SKM-1 treated with dmso at 0.1 percent for 144 hours (cell line): ENCODE data around the gene SMARCAD1.

Experiments used
- DNase-seq: peaks from one replicate; lab custom pipeline; 2025; ENCODE audit not compliant: unreplicated experiment; lab: John Stamatoyannopoulos, UW

The SMARCAD1 gene

DNA sequence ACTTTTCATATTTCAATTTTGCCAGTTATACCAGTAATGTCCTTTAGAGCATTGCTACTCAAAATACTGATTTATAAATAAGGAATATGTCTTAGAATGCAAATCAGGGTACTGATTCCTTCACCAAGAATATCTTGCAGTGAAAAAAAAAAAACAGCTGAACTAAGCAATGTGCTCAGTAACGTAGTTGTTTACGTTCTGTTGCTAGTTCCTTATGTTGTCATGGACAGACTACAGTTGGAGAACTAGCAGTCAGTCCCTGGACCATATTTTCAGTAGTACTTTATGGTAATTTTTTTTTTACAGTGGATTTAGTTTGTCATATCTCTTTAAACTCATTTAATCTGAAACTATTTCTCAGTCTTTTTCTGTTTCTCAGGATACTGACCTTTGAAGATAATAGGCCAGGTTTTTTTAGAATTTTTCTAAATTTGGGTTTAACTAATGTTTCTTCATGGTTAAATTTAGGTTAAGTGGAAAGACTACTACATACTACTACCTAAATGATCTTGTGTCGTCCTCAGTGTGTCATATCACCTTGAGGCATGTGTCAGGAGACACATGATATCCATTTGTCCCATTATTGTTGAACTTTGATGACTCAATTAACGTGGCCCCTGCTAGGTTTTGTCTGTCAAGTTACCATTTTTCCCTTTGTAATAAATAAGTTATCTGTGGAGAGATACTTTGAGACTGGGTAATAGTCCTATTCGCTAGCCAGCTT is 21.0 kb downstream of the SMARCAD1 start:
- no peak for DNase-seq

DNA sequence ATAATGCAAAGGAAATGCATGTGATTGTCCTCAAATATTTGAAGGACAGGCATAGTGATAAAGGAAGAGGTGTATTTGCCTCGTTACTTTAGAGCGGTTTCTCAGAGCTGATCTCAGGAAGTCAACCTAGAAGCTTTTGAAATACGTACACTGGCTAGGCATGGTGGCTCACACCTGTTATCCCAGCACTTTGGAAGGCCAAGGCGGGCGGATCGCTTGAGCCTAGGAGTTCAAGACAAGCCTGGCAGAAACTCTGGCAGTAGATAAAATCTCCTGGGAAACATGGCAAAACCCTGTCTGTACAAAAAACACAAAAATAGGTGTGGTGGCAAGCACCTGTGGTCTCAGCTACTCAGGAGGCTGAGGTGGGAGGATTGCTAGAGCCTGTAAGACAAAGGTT is 24.9 kb downstream of the SMARCAD1 start:
- DNase-seq, result no peak

DNA sequence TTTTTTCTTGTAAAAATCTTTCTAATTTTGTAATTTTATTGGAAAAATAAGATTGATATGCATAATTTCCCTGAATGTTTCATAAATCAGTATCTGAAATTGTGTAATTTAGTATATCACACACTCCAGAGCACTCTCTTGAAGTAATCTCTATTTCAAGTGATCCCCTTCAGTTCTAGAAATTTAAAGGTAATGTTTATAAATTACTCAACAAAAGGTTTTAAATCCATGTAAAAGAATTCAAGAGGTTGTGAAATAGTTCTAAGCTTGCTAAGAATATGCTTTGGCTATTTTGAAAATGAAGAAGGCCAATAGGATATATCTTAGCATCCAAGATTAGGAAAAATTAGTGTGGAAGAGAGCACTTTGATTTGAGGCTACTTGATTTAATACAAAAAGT is 28.2 kb downstream of the SMARCAD1 start:
- DNase-seq, result no peak

DNA sequence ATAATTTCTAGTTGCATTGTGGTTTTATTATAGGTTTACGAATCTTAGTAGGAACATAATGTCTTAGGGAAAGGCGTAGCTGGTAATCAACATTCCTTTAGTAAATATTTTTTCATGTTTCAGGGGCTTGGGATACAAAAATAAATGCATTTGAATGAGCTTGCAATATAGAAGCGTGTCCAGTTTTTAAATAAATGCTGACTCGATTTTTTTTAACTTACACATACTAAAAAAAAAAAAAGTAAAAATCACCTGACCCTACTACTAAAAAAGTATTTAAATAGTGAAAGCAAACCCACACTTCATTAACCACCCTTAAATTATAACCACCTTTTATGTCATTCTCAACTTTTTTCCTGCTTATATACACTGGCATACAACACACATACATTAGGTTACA is 29.6 kb downstream of the SMARCAD1 start:
- DNase-seq, result no peak

DNA sequence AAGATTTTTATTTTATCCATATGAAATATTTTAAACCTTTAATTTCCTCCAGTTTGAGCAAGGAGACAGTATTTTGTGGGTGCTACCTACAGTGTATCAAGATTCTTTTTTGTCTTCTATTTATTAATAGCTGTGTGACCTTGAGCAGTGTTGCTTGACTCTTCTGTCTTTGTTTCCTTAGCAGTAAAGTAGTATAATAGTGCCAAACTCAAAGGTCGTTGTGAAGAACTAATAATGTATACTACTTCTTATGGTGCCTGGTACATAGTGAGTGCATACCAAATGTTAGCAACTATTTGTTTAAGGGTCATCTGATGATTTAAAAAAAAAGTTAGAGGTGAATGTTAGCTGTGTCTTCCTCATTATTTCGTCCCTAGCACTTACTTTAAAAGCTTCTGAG is 30.5 kb downstream of the SMARCAD1 start:
- no peak for DNase-seq

DNA sequence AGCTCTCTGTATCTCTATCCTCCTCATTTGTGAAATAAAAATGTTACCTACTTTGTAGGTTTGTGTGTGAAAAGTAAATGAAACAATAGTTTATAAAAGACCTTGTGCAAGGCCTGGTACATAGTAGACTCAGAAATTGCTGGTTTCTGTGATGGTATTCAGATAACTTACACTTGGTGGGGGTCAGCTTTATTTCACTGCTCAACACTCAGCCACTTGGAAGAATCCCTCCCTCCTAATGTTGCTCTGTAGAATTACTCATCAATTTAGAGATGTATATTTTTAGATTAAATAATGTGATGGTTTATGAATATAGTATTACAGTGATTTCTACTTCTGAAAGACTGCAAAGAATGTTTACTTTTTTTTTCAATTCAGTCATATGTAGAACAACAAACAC is 32.7 kb downstream of the SMARCAD1 start:
- no peak for DNase-seq

DNA sequence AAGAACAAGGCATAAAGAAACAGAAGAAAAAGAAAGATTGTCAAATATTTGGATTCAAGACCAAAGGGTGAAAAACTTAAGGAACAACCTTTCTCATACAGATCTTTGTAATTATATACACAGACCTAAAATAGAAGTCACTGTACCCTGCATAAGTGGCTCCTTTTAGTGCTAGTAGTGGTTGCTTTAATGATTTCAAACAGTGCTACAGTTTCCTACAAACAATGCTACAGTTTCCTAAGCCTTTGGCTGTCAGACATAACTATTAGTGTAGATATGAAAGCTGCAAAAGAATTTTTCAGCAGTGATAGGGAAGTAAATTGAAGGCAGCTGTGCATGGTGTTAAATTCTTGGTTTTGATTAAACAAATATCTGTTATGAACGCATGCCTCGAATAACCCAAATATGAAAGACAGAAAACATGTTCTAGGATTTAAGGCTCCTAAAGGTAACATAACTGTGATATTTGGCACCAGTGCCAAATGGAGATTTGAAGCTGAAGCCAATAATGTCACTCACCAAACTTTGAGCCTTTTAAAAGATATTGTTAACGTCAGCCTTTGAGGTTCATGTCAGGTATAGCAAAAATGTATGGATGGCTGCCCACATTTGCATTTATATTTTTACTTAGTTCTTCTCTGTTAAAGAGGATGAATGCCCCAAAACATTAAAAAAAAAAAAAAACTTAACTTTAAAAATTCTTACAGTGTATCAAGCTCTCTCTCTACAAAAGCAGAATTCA is 36.6 kb downstream of the SMARCAD1 start:
- DNase-seq, result no peak

DNA sequence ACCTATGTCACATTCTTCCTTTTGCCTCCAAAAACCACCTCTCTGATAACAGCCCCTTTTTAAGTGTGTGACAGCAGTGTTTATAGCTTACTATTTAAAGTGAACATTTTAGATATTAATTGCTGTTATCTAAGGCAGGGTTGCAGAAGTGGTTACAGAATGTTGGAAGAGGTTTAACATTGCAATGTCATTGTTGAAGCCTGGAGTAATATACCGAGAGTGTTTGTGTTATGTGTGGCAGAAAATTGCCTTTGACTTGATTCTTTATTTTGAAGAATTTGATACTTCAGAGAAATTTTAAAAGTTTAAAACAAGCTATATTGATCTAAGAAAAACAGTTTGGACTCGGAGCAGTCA is 37.1 kb downstream of the SMARCAD1 start:
- no peak for DNase-seq

DNA sequence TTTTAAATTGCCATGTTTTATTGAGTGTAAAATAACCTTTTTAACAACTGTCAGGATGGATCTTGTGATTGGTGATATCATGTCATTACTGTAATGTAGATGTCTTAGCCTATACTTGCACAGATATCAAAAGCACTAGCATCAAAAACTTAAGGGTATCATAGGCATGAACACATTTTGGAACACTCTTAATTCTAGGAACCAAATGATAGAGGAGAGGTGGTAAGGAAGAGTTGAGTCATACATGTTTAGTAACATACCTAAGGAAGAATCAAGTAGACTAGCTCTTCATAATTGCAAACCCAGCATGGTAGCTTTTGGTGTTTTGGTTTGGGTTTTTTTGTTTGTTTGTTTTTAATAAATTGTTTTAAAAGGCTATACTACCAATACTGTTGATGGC is 43.4 kb downstream of the SMARCAD1 start:
- DNase-seq, result no peak

DNA sequence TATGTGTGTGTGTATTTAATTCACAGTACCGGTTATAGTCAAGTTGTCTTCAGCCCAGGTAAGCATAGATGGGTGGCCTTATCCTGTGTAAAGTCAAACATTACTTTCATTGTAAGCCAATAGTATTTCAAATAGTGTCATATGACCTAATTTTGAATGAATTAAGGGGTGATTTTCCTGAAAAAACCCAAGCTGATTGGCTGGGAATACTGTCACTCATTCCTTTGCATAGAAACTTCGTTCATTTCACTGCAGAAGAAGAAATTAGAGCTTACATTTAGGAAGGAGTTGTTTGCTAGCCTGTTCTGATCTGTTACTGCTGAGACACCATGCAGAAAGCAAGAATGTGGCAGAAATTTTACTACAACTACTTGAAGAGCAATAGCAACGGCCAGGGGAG is 45.4 kb downstream of the SMARCAD1 start:
- DNase-seq, result no peak

DNA sequence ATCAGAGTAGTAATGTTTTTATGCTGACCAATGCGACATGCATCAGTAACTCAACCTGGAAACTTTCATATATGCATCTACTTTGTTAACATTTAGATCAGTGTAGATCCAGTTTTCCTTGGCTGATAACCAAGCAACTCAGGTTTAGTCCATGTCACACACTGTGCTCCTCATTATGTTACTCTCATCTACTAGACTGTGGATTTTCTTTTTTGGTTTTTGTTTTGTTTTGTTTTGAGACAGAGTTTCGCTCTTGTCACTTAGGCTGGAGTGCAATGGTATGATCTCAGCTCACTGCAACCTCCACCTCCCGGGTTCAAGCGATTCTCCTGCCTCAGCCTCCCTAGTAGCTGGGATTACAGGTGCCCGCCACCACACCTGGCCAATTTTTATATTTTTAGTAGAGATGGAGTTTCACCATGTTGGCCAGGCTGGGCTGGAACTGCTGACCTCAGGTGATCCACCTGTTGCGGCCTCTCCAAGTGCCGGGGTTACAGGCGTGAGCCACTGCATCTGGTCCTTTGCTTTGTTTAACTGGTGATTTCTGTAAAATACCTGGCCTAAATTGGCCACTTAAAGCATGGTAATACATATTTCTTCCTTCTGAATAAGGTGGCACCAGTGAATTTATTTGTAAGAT is 48.6 kb downstream of the SMARCAD1 start:
- DNase-seq, result no peak

DNA sequence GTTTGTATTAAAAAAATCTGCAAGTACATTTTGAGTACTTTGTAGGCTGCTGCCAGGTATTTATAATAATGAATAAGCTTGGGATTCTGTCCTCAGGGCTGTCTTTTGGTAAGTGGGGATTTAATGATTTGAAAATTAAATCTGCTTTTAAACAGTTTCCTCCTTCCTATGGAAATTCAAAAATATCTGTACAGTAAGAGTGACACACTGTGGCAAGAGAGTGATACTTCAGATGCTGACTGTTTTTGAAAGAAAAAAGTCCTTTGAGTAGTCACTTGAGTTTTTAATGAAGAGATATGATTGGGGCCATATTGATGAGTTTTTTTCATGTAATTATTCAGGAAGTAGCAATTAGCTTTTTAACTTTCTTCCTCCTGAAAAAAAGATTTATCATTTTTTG is 49.2 kb downstream of the SMARCAD1 start:
- DNase-seq, result no peak

DNA sequence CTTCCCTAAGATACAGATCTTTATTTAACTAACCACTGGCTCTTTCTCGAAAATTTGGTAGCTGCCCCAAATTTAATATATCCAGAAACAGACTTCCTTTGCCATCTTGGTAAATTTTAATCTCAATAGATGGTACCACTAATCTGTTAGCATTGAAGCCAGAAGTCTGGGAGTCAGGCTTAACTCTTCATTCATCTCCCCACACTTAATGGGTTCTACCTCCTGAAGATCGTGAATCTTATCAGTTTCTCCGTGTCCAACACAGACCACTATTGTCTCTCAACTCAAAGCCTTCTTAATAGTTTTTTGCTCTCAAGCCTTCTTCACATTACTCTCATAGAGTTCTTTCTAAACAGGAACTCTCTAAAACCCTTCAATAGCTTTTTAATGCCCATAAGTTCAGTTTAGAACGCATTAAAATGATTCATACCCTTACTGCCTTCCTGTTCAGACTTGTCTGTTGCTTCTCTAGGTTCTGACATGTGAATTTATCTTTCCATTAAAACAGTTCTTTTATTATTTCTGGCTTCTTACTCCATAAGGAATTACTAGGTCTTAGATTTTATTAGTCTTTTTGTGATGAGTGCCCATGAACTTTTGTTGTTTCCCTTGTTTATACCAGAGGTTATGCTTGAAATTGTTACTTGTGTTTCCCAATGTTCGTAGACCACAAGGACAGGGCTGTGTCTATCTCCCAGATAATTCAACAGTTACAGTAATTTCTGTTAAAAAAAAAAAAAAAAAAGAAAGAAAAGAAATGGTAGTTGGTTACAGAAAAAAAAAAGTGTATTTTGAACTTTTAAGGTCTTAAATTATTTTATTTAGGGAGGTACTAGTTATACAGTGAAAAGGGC is 54.7 kb downstream of the SMARCAD1 start:
- no peak for DNase-seq

DNA sequence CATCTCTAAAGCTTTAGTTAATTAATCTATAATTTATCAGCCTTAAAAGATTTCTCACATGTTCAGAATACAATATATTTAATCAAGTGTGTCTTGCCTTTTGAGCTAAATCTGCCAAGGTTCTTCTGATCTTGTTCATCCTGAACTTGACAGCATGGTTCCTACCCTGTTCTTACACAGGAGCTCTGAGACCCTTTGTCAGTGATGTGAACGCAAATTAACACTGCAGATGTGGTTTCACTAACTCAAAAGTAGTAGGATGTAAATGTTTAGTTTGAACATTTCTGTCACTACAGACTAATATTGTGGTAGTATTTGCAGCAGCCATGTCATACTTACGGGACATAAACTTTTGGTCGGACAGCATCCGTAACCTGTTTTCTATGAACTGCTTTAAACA is 59.4 kb downstream of the SMARCAD1 start:
- no peak for DNase-seq

DNA sequence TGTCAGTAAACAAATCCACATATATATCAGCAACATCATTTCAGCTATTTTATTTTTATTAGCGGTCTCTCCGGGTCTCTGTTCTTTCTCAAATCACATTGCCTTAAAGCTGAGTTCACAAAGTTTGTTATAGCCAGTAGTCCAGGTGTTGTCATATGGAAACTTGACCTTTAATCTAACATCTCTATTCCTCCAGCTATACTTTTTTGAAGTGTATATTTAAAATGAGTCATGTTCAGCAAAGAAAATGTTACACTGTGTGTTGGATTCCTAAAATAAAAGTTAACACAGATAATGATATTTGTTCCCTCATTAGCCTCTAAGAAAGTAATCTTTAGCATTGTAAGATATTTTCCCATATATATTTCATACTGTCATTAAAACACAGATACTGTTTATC is 63.6 kb downstream of the SMARCAD1 start:
- DNase-seq, result no peak

DNA sequence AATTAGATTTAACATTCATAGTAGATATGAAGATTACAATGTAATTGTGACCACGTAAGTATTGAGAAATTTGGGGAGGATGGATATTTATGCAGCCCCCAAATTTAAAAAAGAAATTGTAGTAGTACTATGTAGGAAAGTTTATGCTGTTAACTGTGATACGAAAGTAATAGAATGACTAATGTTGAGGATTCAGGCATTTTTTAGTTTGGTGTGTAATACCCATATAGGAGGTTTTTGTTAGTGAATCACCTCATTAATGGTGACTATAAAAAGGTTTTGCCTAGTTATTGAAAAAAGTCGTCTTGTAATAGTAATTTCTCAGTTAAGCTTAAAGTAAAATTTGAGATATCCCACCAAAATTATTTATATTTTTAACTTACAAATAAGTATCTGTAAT is 67.2 kb downstream of the SMARCAD1 start:
- no peak for DNase-seq

DNA sequence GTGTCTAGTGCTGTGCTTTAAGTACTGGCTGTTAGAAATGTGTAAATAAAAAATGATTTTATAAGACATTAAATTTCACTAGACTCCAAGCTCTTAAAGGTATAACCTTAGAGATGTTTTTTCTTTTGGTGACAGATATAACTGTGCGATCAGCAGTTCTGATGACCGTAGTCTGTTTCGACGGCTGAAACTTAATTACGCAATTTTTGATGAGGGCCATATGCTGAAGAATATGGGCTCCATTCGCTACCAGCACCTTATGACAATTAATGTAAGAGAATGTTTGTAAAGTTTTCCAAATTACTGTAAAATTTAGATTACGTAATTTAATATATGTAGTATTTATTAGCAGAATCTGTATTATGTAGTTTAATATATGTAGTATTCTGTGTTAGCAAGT is 68.5 kb downstream of the SMARCAD1 start:
- DNase-seq, result no peak

DNA sequence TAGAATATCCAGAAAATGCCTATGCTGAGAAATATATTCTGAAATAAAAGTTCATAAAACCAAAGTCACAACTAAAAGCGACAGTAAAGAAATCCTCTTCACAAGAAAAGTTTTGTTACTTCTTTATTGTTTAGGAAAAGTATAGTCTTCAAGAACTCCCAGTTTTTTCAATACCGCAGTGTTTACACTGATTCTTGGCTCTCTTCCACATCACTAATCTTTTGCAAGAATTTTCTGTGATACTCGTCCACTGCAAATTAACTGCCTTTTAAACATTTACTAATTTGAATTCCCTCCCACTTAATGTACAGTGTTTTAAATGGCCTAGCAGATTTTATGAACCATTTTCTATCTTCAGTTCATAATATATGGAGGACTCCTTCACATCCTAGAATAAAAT is 69.9 kb downstream of the SMARCAD1 start:
- DNase-seq, result no peak

DNA sequence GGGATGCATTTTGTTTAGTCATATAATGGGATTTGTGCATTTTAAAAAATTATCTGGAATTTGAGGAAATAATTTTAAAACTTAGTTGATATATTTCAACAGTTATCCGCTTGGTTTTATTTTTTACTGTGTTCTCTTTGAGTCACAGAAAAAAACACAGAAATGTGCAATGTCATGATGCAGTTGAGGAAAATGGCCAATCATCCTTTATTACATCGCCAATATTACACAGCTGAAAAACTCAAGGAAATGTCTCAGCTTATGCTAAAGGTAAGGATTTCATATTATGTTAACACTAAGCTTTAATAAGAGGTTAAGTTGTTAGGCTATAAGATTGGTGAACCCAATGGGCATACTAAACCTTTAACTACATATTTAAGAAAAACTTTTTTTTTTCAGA is 71.1 kb downstream of the SMARCAD1 start:
- no peak for DNase-seq

DNA sequence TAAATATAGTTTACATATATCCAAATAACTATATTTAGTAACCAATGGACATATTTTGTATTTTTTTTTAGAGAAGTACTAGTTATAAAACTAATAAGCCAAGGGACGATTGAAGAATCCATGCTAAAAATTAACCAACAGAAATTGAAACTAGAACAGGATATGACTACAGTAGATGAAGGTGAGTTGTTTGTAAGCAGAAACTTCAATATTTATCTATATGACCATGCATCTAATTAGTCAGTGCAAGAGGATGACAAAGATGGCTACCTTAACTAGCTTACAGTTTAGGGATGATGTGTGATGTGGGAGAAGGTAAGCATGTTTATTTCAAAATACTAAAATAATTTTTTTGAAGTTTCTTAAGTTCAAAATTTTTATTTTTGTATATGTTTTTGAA is 77.2 kb downstream of the SMARCAD1 start:
- DNase-seq, result no peak

DNA sequence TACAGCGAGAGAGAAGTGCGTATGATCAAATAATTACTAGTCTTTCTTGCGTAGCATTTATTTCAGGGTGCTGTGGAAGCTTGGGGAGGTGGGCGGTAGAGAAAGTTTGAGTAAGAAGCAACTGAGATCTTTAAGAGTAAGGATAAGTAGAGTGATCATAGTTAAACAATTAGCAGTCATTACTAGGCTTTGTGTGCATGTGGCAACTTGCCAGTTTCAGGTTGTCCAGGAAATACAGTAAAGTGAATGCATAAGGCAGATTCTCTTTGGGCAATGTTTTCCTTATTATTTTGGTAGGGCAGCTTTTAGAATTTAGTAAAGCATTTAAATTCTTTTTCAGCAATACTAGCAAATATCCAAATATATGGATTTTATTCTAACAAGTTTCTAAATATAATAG is 78.0 kb downstream of the SMARCAD1 start:
- no peak for DNase-seq

DNA sequence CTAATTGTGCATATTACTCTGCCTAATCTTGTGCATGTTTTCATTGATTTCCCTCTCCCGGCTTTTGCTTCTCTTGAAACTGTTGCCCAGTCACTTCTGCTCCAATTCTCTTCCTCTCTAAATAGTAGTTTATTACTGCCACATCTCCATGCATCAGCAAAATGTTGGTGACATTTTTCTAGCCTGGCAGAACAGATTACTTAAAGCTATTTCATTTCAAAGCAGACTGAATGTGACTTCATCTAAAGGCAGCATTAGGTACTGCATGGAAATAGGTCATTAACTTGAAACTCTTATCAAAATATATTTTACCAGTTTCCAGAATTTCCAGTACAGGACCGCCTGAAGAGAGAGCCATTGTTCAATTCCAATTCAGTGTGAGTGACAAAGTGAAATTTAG is 82.6 kb downstream of the SMARCAD1 start:
- DNase-seq, result no peak
